SU-DHL-6 (cell line): Measurements from ENCODE around the gene CRYGA.

Experiments used
- EZH2phosphoT487 ChIP-seq: fragments of 200-600 bp; sonication (generic), shearing (Covaris generic); conservative IDR thresholded peaks from 2 replicates; pipeline ENCODE4 v1.6.1; 2018; ENCODE audit warnings: mild to moderate bottlenecking, antibody characterized with exemption, low read length, moderate library complexity, mixed read lengths
- TF ChIP-seq, protein P1 (sequence below): fragments of 200-600 bp; sonication (generic); IDR thresholded peaks from one replicate; pipeline ENCODE4 v1.5.1; 2017; ENCODE audit warnings: antibody characterized with exemption, mild to moderate bottlenecking, low read length, moderate library complexity; ENCODE audit not compliant: insufficient read depth, poor library complexity, severe bottlenecking

DNA sequence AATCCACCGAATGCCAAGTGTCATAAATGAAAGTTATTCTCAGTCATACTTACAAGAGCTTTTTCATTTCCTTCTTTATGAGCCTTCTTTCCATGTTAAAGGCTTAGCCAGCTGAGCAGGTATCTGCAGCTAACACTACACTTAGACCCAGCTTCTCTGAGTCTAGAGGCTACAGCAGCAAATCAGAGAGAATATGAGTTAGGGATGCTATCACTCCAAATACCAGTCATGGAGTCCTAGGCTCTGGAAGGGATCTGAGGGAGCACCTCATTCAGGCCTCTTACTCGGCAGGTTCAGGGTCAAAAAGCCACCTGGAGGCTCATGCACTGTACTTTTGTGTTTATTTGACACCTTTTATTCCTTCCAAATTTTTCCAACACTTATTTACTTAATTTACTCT lies 23.5 kb upstream of the CRYGA start:
- no peak for TF ChIP-seq EZH2phosphoT487
- TF ChIP-seq, protein P1, sequence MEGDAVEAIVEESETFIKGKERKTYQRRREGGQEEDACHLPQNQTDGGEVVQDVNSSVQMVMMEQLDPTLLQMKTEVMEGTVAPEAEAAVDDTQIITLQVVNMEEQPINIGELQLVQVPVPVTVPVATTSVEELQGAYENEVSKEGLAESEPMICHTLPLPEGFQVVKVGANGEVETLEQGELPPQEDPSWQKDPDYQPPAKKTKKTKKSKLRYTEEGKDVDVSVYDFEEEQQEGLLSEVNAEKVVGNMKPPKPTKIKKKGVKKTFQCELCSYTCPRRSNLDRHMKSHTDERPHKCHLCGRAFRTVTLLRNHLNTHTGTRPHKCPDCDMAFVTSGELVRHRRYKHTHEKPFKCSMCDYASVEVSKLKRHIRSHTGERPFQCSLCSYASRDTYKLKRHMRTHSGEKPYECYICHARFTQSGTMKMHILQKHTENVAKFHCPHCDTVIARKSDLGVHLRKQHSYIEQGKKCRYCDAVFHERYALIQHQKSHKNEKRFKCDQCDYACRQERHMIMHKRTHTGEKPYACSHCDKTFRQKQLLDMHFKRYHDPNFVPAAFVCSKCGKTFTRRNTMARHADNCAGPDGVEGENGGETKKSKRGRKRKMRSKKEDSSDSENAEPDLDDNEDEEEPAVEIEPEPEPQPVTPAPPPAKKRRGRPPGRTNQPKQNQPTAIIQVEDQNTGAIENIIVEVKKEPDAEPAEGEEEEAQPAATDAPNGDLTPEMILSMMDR, result no peak
